ENCODE data around the gene NFATC2. TPM values are rescaled to one million over a fixed set of nuclear protein-coding genes. Genes with fewer than 3 reads are reported as not detected.

NFATC2 gene
- total RNA-seq, 1 experiment from 2014 or later = 0.06 TPM

- DNase-seq (ENCODE audit: low read depth) = no peak
Observed at GRCh38 chr20:51396365-51396909, 146.1 kb downstream of the NFATC2 start.

- no peak for DNase-seq (ENCODE audit: low read depth)
Observed at GRCh38 chr20:51394706-51395105, 147.8 kb downstream of the NFATC2 start.

GRCh38 chr20:51393571-51393970, 148.9 kb downstream of the NFATC2 start:
- DNase-seq (ENCODE audit: low read depth) = no peak

- DNase-seq (ENCODE audit: low read depth) = no peak
Observed at GRCh38 chr20:51392614-51393186, 149.8 kb downstream of the NFATC2 start.

- no peak for DNase-seq (ENCODE audit: low read depth)
Observed at GRCh38 chr20:51391926-51392325, 150.6 kb downstream of the NFATC2 start.

GRCh38 chr20:51389543-51390264, 152.8 kb downstream of the NFATC2 start:
- DNase-seq (ENCODE audit: low read depth) = no peak

- DNase-seq (ENCODE audit: low read depth) = no peak
Observed at GRCh38 chr20:51388756-51389542, 153.6 kb downstream of the NFATC2 start.

- DNase-seq (ENCODE audit: low read depth) = peak; percentile 34
Observed at GRCh38 chr20:51388227-51388626, 154.3 kb downstream of the NFATC2 start.

GRCh38 chr20:51387125-51387875, 155.2 kb downstream of the NFATC2 start:
- no peak for DNase-seq (ENCODE audit: low read depth)

GRCh38 chr20:51386586-51386985, 155.9 kb downstream of the NFATC2 start:
- DNase-seq (ENCODE audit: low read depth) = no peak

- DNase-seq (ENCODE audit: low read depth) = no peak
Observed at GRCh38 chr20:51385646-51386530, 156.6 kb downstream of the NFATC2 start.

- DNase-seq (ENCODE audit: low read depth) = no peak
Observed at GRCh38 chr20:51384875-51385274, 157.6 kb downstream of the NFATC2 start.

GRCh38 chr20:51383891-51384510, 158.5 kb downstream of the NFATC2 start:
- no peak for DNase-seq (ENCODE audit: low read depth)

- DNase-seq (ENCODE audit: low read depth) = no peak
Observed at GRCh38 chr20:51382986-51383821, 159.3 kb downstream of the NFATC2 start.

- DNase-seq (ENCODE audit: low read depth) = no peak
Observed at GRCh38 chr20:51382111-51382985, 160.2 kb downstream of the NFATC2 start.

GRCh38 chr20:51381557-51381956, 161.0 kb downstream of the NFATC2 start:
- DNase-seq (ENCODE audit: low read depth) = no peak

- DNase-seq (ENCODE audit: low read depth) = no peak
Observed at GRCh38 chr20:51380401-51381385, 161.8 kb downstream of the NFATC2 start.
